SJSA1 (cell line): ENCODE measurements around the gene ZFHX2. TPM values are rescaled to one million over a fixed set of nuclear protein-coding genes. Genes with fewer than 3 reads are reported as not detected.
A peak's percentile ranks its signal among the peaks of the same experiment; 100 is the strongest.

Experiments used
- DNase-seq, 2 experiments: peaks; one replicate each; pipeline ENCODE4 v3.0.0-alpha.2; 2015 to 2020; ENCODE audit warnings: low spot score in 2 of 2, low read depth in 1 of 2
- H3K27ac ChIP-seq: fragments of 250-450 bp; sonication (Bioruptor Pico); 2 replicates; pipeline ENCODE4 v1.5.1; 2020; ENCODE audit warnings: mild to moderate bottlenecking, moderate library complexity
- H3K27me3 ChIP-seq: fragments of 250-450 bp; sonication (Bioruptor Pico); replicated peaks from 2 replicates; pipeline ENCODE4 v1.5.1; 2020; ENCODE audit warnings: mild to moderate bottlenecking, moderate library complexity
- H3K36me3 ChIP-seq: fragments of 250-450 bp; sonication (Bioruptor Pico); 2 replicates; pipeline ENCODE4 v1.5.1; 2020; ENCODE audit warnings: mild to moderate bottlenecking
- H3K4me1 ChIP-seq: fragments of 250-450 bp; sonication (Bioruptor Pico); replicated peaks from 2 replicates; pipeline ENCODE4 v1.6.1; 2021; ENCODE audit warnings: mild to moderate bottlenecking
- H3K4me3 ChIP-seq: fragments of 250-450 bp; sonication (Bioruptor Pico); 2 replicates; pipeline ENCODE4 v1.5.1; 2020; ENCODE audit warnings: mild to moderate bottlenecking
- H3K9me3 ChIP-seq: fragments of 250-450 bp; sonication (Bioruptor Pico); replicated peaks from 2 replicates; pipeline ENCODE4 v1.5.1; 2020; ENCODE audit warnings: mild to moderate bottlenecking
- total RNA-seq: library from RNA; depleted of rRNA; stranded (reverse); fragments of >200 nt; shearing (Covaris generic); gene quantifications from 2 replicates; pipeline ENCODE4 v1.2.3, GENCODE V29; 2014

ZFHX2 gene
- total RNA-seq, 1 experiment from 2014 or later, result not detected

DNA sequence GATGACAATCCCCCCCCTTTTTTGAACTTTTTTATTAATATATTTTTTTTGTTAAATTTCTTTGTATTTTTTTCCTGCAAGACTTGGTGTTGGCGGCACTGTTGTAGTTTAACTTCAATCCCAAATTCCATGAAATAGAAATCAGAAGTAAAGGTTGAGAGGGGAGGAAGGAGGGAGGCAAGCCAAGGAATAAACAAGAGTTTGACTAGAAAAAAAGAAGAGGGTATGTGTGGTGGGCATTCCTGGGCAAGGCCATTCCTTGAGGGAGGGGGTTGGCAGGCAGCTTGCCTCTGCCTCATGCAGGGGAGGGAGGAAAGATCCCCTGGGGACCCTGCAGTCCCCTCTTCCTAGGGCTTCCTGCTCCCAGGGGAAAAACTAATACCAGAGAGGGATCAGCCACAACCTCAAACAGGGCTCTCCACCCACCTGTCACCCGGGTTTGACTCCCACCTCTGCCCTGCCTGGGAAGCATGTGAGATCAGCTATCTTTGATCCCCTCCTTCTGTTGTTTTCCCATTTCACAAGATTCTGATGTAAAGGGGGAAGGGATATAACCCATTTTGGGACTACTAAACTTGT, 16.5 kb upstream of the ZFHX2 start:
- no peak overlapping the region for H3K27ac ChIP-seq
- no peaks in the 10 kb centered on the region for H3K36me3 ChIP-seq
- DNase-seq, result no peak
- H3K4me1 ChIP-seq, result peaks cover 10% of the 10 kb centered on the region
- H3K4me3 ChIP-seq, result no peak overlapping the region
- H3K9me3 ChIP-seq, result no peaks in the 10 kb centered on the region
- H3K27me3 ChIP-seq, result no peaks in the 10 kb centered on the region; the same call in 1 of the 2 replicates

DNA sequence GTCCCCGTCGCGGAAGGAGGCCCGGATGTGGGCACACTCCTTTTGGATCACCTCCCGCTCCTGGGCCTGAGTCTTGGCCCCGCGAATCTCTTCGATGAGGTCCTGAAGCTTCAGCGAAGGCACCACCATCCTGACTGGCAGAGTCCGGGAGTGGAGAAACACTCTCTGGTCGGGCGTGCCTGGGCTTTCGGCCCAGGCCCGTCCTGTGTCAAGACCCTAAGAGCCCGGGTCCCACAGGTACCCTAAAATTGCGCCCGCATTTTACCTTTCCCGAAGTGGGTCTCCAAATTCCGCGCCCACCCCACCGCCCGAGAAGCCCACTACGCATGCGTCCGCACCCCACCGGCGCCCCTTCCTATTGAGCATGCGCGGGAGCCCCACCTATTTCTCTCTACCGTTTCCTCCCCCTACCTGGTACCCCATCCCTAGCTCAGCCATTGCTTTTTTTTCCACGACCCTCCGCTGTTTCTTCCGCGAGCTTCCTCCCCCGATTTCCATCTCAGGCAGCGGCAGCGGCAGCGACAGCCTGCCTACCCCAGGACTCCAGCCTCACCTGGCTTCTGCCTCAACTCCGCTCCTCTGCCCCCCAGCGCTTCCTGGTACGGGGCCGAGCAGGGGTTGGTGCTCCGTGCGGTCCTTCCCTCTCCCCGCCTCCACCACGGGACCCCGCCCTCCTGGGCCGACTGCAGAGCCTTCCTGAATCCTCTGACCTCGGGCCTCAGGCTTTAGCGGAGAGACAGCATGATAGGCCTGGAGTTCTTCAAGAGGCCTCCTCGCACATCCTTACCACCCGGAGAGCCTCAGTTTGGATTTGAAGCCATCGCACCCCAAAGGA, 15.8 kb upstream of the ZFHX2 start, which contains the start of gene AP1G2:
TSS of gene AP1G2 (minus strand) at position 606 of the 835 bp plus-strand sequence. CDS start at position 129, 477 bp downstream.
- no peak within 1 kb of the TSS for H3K27ac ChIP-seq
- H3K4me3 ChIP-seq, result peak within 1 kb of the TSS; percentile 36
- H3K9me3 ChIP-seq, result no peaks in the 10 kb centered on the region
- H3K36me3 ChIP-seq, result no peaks in the 10 kb centered on the region
- H3K4me1 ChIP-seq, result peaks cover 10% of the 10 kb centered on the region
- H3K27me3 ChIP-seq, result no peaks in the 10 kb centered on the region; the same call in 1 of the 2 replicates
- DNase-seq, result peak in 1 of 2 experiments; percentile 16

DNA sequence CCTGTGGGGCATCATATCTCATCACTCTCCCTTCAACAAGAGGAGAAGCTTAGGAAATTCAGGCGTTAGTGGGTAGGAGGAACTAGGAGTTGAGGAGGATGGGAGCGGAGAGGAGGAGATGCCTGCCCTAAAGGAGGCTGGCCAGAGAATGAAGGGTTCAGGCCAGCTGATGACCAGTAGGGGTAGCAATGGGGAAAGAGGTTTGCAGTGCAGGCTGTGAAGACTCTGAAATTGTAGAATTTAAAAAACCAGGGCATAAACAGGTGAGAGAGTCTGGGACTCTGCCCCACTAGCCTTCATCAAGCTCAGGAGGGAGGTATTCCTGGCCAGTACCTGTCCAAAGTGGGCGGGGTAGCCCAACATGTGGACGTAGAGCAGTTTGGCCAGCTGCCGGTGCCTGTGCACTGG, 15.2 kb upstream of the ZFHX2 start:
- no peak overlapping the region for H3K27ac ChIP-seq
- DNase-seq, result no peak
- no peaks in the 10 kb centered on the region for H3K27me3 ChIP-seq
- H3K9me3 ChIP-seq, result no peaks in the 10 kb centered on the region
- H3K4me1 ChIP-seq, result peaks cover 10% of the 10 kb centered on the region
- H3K4me3 ChIP-seq, result peak overlapping the region; percentile 36
- H3K36me3 ChIP-seq, result no peaks in the 10 kb centered on the region

DNA sequence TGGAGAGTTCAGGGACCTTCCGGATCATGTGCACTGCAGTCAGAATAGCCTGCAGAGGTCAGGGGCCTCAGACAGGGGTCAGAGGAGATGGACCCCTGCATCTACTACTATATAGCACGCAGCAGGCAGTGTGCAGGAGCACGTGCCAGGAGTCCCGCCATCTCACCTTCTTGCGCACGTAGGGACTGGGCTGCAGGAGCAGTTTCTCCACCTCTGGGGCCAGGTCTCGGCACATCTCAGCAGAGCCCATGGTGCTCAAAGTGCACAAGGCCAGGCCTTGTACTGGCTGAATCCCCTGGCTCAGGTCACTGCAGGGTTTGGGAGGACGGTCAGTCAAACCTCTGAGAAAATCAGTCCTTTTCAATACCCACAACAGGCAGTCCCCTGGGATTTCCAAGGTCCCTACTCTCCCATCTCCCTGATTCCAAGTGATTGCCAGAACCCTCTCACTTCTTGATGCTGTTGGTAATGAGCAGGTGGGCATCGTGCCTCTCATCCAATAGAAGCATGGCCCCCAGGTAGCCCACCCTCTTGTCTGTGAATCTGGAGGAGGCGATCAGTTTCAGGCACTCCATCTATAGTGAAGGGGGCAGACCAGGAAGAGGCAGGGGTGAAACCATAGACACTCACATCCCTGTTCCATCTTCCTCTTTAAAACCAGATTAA, 14.7 kb upstream of the ZFHX2 start:
- H3K27me3 ChIP-seq, result no peaks in the 10 kb centered on the region
- DNase-seq, result no peak
- H3K4me3 ChIP-seq, result no peak overlapping the region
- no peaks in the 10 kb centered on the region for H3K36me3 ChIP-seq
- no peak overlapping the region for H3K27ac ChIP-seq
- H3K9me3 ChIP-seq, result no peaks in the 10 kb centered on the region
- H3K4me1 ChIP-seq, result peaks cover 10% of the 10 kb centered on the region

DNA sequence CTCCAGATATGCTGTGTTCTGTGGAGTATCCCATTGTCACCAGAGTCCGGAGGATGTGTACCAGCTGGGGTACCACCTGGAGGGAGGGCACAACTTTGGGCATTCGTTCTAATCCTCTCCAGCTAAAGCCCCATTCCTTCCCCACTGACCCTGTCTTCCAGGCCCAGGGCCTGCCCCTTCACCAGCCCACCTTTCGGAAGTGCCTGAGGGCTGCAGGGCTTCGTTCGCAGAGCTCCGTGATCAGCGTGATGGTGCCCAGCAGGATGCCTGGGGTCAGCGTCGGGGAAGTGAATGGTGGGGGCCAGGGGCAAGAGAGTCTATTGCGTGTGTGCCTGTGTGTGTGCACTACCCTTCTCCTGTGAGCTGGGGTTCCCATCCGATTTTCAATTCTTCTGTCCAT, 14.1 kb upstream of the ZFHX2 start:
- DNase-seq, result no peak
- H3K27ac ChIP-seq, result no peak overlapping the region
- no peaks in the 10 kb centered on the region for H3K27me3 ChIP-seq
- no peaks in the 10 kb centered on the region for H3K9me3 ChIP-seq
- no peaks in the 10 kb centered on the region for H3K36me3 ChIP-seq
- H3K4me3 ChIP-seq, result no peak overlapping the region
- H3K4me1 ChIP-seq, result peaks cover 10% of the 10 kb centered on the region

DNA sequence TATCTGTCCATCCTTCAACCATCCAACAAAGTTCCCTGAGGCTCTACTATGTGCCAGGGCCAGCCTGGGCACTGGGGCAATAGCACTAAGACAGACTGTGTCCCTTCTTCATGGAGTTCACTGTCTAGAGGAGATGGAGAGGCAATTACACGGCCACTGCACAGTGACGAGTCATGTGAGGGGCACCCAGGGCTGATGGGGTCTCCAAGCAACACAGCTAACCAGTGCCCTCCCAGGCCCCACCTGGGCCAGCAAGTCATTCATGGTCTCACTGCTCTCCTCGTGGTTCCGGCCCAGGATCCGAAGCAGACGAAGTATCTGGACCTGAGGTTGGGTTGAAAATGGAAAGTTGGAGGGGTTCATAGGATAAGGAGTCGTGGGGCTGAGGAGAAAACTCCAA, 13.3 kb upstream of the ZFHX2 start:
- Histone ChIP-seq H3K27ac (no peak overlapping the region), H3K27me3 (no peaks in the 10 kb centered on the region), H3K4me3 (no peak overlapping the region), H3K9me3 (no peaks in the 10 kb centered on the region), H3K36me3 (no peaks in the 10 kb centered on the region), H3K4me1 (peaks cover 10% of the 10 kb centered on the region)
- DNase-seq, result no peak

DNA sequence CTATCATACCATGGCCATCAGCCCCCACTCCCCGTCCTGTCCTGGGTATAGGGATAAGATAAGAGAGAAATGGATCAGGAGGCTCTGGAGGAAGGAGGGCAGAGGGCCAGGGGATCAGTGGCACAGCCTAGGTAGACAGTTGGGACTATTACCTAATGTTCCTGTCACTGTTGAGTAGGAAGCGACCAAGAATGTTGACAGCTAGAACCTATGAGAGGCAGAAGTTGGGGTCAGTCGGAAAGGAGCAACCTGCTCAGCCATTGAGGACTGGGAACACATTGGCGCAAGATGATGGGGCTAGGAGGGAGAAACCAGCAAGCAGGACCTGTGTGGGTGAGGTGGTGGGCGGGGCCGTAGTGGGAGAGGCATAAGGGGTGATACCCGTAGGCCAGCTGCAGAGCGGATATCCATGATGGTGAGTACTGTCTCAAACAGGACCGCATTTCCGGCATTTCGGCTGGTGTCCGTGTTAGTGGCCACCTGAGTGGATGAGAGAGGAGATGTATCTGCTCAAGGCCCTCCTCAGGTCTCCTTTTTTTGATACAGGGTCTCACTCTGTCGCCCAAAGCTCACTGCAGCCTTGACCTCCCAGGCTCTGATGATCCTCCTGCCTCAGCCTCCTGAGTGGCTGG, 12.7 kb upstream of the ZFHX2 start:
- Histone ChIP-seq H3K27ac (no peak overlapping the region), H3K36me3 (no peaks in the 10 kb centered on the region)

DNA sequence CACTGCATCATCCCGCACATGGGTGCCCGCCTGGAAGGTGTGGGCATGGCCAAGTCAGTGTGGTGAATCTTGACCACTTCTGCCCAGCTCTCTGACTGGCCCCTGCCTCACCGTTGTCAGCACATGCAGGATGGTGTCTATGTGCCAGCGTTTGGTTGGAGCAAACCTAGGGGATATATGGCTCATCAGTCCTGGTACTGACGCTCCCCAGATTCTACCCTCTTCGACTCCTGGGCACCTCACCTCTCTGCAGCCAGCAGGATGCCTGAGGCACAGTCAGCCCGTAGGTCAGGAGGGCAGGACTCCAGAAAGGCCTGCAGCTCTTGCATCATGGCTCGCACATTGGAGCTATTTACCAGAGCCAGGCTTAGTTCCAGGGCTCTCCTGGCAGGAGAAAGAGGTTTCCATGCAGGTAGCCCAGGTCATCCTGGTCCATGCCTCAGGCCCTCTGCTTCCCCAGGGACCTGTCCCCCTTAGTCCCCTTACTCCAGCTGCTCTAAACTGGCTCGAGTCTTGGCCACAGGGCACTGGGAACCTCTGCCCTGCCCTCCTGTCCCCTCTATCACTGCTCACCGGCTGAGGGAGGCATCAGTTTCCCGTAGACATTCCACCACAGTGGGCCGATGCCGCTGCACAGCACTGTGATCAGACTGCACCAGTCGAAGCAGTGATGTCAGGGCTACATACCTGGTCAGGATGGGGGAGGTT, 12.1 kb upstream of the ZFHX2 start:
- Histone ChIP-seq H3K36me3 (no peaks in the 10 kb centered on the region; the same call in 1 of the 2 replicates), H3K27me3 (no peaks in the 10 kb centered on the region), H3K4me1 (peaks cover 10% of the 10 kb centered on the region), H3K27ac (no peak overlapping the region), H3K4me3 (no peak overlapping the region), H3K9me3 (no peaks in the 10 kb centered on the region)
- DNase-seq, result no peak

More for the DNA sequence above, 12.7 kb upstream of the ZFHX2 start:
- Histone ChIP-seq H3K4me3 (no peak overlapping the region), H3K9me3 (no peaks in the 10 kb centered on the region), H3K4me1 (peaks cover 10% of the 10 kb centered on the region), H3K27me3 (no peaks in the 10 kb centered on the region)
- no peak for DNase-seq

DNA sequence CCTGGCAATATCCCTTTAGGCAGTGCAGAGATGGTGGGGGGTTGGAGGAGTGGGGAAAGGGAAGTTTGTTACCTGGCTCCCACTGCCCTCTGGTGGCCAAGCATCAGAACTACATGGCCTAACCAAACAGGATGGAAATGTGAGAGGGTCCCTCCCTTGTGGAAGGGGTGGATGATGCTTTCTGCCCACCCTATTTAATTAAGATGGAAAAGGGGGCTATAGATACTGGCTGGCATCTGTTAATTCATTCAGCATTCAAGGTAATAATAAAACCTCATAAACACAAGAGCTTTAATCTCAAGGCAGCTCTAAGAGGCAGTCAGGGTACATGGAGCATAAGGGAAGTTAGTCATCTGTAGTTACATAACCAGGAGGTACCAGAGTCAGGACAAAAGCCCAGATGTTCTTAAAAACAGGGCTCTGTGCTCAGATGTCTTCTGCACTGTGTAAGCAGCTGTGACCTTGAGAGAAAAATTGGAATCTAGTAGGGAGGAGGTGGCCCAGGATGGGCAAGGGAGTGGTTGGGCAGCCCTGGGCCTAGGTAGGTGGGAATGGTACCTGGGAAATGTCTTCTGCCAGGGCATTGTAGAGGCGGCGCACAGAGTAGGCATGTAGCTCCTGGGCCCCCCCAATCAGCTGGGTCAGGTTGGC, 11.4 kb upstream of the ZFHX2 start:
- peak; percentile 27 to 57 for DNase-seq
- Histone ChIP-seq H3K27me3 (no peaks in the 10 kb centered on the region), H3K36me3 (no peaks in the 10 kb centered on the region; the same call in 1 of the 2 replicates), H3K4me1 (peaks cover 10% of the 10 kb centered on the region), H3K27ac (no peak overlapping the region), H3K9me3 (no peaks in the 10 kb centered on the region), H3K4me3 (no peak overlapping the region)

DNA sequence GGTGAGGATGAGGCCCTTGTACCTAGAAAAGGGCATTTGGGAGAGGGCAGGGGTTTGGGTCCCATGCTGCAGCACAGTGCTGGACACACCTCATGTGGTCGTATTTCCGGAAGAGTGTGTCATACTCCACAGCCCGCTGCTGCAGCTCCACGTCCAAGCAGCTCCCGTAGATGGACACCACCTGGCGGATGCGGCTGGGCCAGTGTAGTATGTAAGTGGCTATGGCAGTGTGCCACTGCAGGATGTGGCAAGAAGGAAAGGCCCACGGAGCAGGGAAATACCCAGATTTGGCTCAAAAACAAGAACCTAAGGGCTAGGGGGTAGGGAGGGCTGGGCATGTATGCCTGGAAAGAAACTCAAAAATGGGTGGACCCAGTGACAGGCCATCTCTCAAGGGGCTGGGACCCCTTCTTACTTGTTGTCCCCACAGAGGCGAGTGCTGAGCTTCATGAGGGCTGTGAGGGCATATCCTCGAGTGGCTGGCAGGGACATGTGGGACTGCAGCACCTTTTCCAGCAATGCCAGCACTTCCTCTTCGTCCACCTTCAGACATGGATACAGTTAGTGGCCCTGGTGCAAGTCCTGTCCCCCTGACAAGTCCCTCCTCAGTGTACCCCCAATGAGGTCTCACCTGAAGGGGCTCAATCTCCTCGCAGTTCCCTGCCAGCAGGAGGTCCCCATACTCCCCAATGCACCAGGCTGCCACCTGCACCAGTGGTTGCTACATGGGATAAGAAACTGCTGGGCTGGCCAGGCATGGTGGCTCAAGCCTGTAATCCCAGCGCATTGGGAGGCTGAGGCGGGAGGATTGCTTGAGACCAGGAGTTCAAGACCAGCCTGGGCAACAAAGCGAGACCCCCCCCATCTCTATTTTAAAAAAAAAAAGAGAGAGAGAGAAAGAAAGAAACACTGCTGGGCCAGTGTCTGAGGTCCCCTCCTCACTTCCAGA, 10.6 kb upstream of the ZFHX2 start:
- no peak for DNase-seq
- no peaks in the 10 kb centered on the region; the same call in 1 of the 2 replicates for H3K36me3 ChIP-seq
- H3K4me3 ChIP-seq, result no peak overlapping the region
- no peaks in the 10 kb centered on the region for H3K9me3 ChIP-seq
- peaks cover 4% of the 10 kb centered on the region for H3K4me1 ChIP-seq
- no peaks in the 10 kb centered on the region for H3K27me3 ChIP-seq
- no peak overlapping the region for H3K27ac ChIP-seq

DNA sequence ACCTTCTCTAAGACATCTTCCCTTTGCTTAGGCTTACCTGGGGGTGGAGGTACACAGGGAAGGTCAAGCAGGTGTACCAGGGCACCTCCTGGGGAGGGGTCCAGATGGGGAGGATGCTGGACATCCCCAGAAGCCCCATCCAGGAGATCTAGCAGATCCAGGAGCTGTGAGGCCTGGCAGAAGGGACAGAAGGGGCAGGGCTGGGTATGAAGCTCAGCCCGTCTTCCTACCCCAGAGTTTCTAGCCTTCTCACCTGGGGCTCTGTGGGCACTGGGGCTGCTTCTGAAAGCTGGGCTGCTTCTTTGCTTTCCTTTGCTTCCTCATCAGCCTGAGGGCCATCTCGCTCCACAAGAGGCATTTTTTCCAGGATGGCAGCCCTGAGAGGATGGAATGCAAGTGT, 9.7 kb upstream of the ZFHX2 start:
- H3K27me3 ChIP-seq, result no peaks in the 10 kb centered on the region
- H3K4me1 ChIP-seq, result peaks cover 9% of the 10 kb centered on the region
- no peaks in the 10 kb centered on the region for H3K9me3 ChIP-seq
- no peak for DNase-seq
- no peak overlapping the region for H3K4me3 ChIP-seq
- no peak overlapping the region for H3K27ac ChIP-seq
- H3K36me3 ChIP-seq, result no peaks in the 10 kb centered on the region; the same call in 1 of the 2 replicates

DNA sequence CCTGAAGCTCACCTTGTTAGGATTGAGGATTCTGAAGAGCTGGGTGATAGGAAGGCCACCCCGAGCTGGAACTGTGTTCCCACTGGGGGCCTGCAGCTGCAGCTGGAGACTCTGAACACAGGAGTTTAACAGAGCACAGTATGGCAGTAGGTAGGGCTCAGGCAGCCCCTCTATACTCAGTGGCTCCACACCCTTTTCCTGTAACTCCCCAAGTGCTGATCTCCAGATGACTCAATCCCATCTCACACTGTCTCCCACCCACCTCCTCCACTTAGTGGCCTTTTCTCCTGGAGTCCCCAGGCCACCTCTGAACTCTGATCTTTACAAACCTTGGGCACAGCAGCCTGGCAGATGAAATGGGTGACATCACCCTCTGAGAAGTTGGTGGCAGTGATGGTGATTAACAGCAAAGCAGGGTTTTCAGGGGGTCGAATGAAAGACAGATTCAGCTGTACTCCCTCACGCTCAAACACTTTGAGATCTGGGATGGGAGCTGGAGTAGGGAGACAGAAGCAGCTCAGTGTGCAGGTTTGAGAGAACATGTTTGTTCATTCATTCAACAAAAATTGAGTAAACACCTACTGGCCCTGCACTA, 8.5 kb upstream of the ZFHX2 start:
- Histone ChIP-seq H3K9me3 (no peaks in the 10 kb centered on the region), H3K4me1 (peaks cover 9% of the 10 kb centered on the region), H3K4me3 (no peak overlapping the region), H3K27me3 (no peaks in the 10 kb centered on the region), H3K36me3 (no peaks in the 10 kb centered on the region; the same call in 1 of the 2 replicates), H3K27ac (no peak overlapping the region)
- DNase-seq, result no peak
